Small intestine (tissue), 7 donors: ENCODE measurements around the gene SLC7A7. TPM values are rescaled to one million over a fixed set of nuclear protein-coding genes. Genes with fewer than 3 reads are reported as not detected.
A peak's percentile ranks its signal among the peaks of the same experiment; 100 is the strongest.

Source experiments
- DNase-seq, 2 donors: peaks; one replicate each; pipeline versions ENCODE4 v3.0.0 to v3.0.0-alpha.2; 2013
- FAIRE-seq: peaks from 2 replicates; lab custom pipeline; 2012; peaks lifted over from hg19 to GRCh38; lab: Jason Lieb, UNC
- H3K27ac ChIP-seq, 3 donors: one replicate each; pipeline ENCODE4 v1.5.1; 2013; ENCODE audit warnings: low read length in 2 of 3, mild to moderate bottlenecking in 2 of 3, control low read depth in 1 of 3, inconsistent platforms in 1 of 3, low read depth in 1 of 3, moderate library complexity in 1 of 3
- H3K27me3 ChIP-seq, 3 donors: one replicate each; pipeline ENCODE4 v1.6.1; 2013; ENCODE audit warnings: low read length in 3 of 3, inconsistent platforms in 1 of 3; ENCODE audit not compliant: control insufficient read depth in 3 of 3, insufficient read depth in 3 of 3
- H3K36me3 ChIP-seq, 3 donors: one replicate each; pipeline ENCODE4 v1.6.1; 2013; ENCODE audit warnings: low read length in 3 of 3, inconsistent platforms in 1 of 3, low read depth in 1 of 3, mild to moderate bottlenecking in 1 of 3, moderate library complexity in 1 of 3; ENCODE audit not compliant: control insufficient read depth in 3 of 3, insufficient read depth in 2 of 3
- H3K4me1 ChIP-seq, 3 donors: one replicate each; pipeline ENCODE4 v1.6.1; 2013; ENCODE audit warnings: low read length in 2 of 3, inconsistent platforms in 1 of 3, low read depth in 1 of 3, mild to moderate bottlenecking in 1 of 3, moderate library complexity in 1 of 3; ENCODE audit not compliant: control insufficient read depth in 3 of 3, insufficient read depth in 2 of 3
- H3K4me3 ChIP-seq, 3 donors: one replicate each; pipeline ENCODE4 v1.5.1; 2013; ENCODE audit warnings: low read length in 3 of 3, control low read depth in 1 of 3, inconsistent platforms in 1 of 3, low read depth in 1 of 3, mild to moderate bottlenecking in 1 of 3, moderate library complexity in 1 of 3
- H3K9me3 ChIP-seq, 2 donors: one replicate each; pipeline ENCODE4 v1.6.1; 2013; ENCODE audit warnings: low read depth in 1 of 2, low read length in 1 of 2; ENCODE audit not compliant: control insufficient read depth in 2 of 2, insufficient read depth in 1 of 2
- WGBS, 3 donors: extraction: QIAGEN DNeasy Blood & Tissue Kit; methylation state at CpG; one replicate each; pipeline ENCODE4 v1.1.7; 2013; 5-methylcytosine and 5-hydroxymethylcytosine counted together
- polyA plus RNA-seq, 4 donors: library from polyadenylated mRNA; stranded (reverse) in 3 of 4; unstranded in 1 of 4; fragments of 200-250 nt in 3 of 4; fragments of 120-200 nt in 1 of 4; gene quantifications; one replicate each; pipeline versions ENCODE4 v1.2.1 to v1.2.3, GENCODE V29; 2013
- donor health status: healthy with polysubstance abuse.
- donor health status: control.
- donor health status: control.
- donor health status: Bipolar disorder and iron deficiency.
- donor health status: healthy.

The SLC7A7 gene
- polyA plus RNA-seq, 4 donors: 52.9 to 697 (median 287) TPM

DNA sequence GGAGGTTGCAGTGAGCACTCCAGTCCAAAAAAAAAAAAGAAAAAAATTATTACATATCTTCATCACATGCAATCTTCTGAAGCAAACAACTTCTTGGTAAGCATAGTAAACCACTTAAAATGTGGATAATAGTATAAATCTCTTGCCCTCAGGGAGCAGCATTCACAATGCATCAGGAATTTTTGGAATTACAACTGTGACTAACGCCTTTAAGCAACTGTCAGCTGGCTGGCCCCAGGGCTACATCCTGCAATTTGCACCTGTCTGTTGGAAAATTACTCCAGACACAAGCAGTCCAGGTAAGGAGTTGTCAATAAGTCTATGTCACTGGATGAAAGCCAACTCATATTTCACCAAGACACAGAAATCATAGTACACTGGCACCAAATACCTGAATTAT lies 5.5 kb upstream of the SLC7A7 start:
- Histone ChIP-seq H3K36me3 (no peaks in the 10 kb centered on the region), H3K27ac (peak overlapping the region; percentile 96 to 100 (median 96)), H3K27me3 (no peaks in the 10 kb centered on the region), H3K4me1 (peaks cover 3 to 78% (median 3%) of the 10 kb centered on the region in 3 donors), H3K4me3 (peak overlapping the region in 1 of 3 donors; percentile 38), H3K9me3 (no peaks in the 10 kb centered on the region)
- DNase-seq (no peak), FAIRE-seq (no peak)
- WGBS, 3 donors: 17 to 69% (median 37%) methylated on average over 1 of the region's 1 CpG

DNA sequence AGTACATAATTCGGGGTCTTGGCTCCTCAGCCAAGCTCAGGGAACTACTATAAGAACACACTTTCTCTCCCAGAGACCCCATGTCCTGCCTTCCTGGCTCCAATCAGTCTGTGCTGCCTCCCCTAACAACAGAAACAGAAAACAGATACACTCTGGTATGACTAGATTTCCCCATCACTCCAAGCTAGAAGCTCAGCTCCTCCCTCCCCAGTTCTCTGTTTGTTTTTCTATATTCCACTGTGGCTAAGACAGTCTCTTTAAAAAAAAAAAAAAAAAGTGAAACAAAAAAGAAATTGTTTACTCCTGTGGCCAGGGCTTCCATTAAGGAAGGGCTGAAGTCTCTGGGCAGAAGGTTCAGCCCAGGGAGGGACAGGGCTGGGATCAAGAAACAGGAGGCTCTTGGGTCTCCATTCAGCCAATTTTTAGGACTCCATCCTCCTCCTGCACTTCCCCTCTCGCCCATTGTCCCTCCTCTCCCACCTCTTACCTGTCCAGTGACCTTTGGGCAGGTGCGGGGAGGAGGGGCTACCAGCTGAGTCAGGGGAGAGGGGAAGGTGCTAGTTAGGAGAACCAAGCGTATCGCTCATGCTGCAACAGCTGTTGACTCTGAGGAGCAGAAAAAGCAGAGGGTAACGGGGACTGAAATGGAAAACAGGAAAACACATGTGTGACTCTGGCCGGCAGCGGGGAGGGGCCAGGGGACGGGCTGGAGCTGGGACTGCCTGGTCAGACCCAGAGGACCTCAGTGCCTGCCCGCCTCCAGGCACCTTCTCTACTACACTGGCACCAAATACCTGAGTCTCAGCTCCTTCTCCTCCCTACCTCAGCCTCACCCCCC lies 4.1 kb upstream of the SLC7A7 start:
- Histone ChIP-seq H3K27me3 (no peaks in the 10 kb centered on the region), H3K4me3 (peak overlapping the region in 2 of 3 donors; percentile 4 to 20), H3K27ac (peak overlapping the region; percentile 65 to 96 (median 91)), H3K4me1 (peaks cover 3 to 75% (median 3%) of the 10 kb centered on the region in 3 donors), H3K9me3 (no peaks in the 10 kb centered on the region), H3K36me3 (no peaks in the 10 kb centered on the region)
- FAIRE-seq (no peak), DNase-seq (peak; percentile 66 to 68)
- WGBS, 3 donors: 13 to 19% (median 15%) methylated on average over 10 of the region's 10 CpGs

DNA sequence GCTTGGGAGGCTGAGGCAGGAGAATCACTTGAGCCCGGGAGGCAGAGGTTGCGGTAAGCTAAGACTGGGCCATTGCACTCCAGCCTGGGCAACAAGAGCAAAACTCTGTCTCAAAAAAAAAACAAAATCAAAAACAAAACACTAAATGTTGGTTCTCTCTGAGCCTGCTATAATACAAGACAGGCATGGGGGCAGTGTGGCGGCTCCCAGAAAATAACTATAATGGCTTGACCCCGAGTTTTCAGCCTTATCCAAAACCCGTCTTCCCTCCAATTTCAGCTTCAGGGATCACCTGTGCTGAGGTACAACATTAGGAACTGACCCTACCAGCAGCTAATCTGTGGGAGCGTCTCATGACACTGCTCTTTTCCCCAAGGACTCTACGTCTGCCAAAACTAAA lies 862 bp downstream of the SLC7A7 start:
- H3K27me3 ChIP-seq: no peaks in the 10 kb centered on the region
- peak overlapping the region; percentile 82 to 87 (median 84) for H3K27ac ChIP-seq
- peaks cover 0 to 36% (median 3%) of the 10 kb centered on the region in 3 donors for H3K4me1 ChIP-seq
- H3K4me3 ChIP-seq: peak overlapping the region in 2 of 3 donors; percentile 57 to 83
- H3K9me3 ChIP-seq: no peaks in the 10 kb centered on the region
- 65 to 83% (median 79%) methylated on average over 7 of the region's 7 CpGs for WGBS, 3 donors
- H3K36me3 ChIP-seq: peaks cover 0 to 22% (median 2%) of the 10 kb centered on the region in 3 donors
- no peak for FAIRE-seq
- no peak for DNase-seq

DNA sequence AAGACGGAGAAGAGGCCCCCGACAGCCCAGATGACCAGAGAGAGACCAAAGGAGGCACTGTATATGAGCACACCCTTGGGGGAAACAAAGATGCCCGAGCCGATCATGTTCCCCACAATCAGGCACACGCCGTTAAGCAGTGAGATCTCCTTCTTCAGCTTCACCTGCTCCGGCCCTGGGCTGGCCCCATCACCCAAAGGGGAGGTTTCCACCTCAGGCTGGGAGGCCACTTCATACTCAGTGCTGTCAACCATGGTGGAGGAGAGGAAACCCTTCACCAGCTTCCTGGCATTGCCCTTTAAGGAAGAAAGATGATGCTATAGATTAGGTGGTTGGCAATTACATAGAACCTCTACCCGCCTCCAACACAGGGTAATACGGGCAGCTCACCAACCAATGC lies 2.1 kb downstream of the SLC7A7 start:
- no peaks in the 10 kb centered on the region for H3K9me3 ChIP-seq
- FAIRE-seq: no peak

DNA sequence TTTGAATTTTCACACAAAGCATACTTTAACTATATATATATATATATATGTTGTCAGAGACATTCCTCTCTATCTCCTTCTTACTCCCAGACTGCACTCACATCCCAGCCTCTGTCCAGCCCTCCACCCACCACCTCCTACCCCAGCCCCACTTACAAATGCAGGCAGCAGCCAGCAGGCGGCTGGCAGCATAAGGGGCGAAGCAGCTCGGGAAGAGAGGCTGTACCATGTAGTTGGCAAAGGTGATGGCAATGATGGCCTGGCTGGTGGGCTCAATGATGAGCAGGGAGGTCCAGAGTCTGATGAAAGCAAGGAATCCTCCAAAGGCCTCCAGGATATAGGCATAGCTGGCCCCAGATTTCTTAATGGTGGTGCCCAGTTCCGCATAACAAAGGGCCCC lies 2.5 kb downstream of the SLC7A7 start:
- Histone ChIP-seq H3K27ac (peak overlapping the region in 1 of 3 donors; percentile 52), H3K4me3 (peak overlapping the region in 2 of 3 donors; percentile 37 to 45), H3K4me1 (peaks cover 0 to 33% (median 0%) of the 10 kb centered on the region in 3 donors), H3K9me3 (no peaks in the 10 kb centered on the region), H3K36me3 (peaks cover 0 to 29% (median 2%) of the 10 kb centered on the region in 3 donors), H3K27me3 (no peaks in the 10 kb centered on the region)
- no peak for FAIRE-seq
- WGBS, 3 donors: 91 to 93% (median 91%) methylated on average over 4 of the region's 4 CpGs
- DNase-seq: no peak

More for the DNA sequence above, 2.1 kb downstream of the SLC7A7 start:
- Histone ChIP-seq H3K4me3 (peak overlapping the region in 2 of 3 donors; percentile 37 to 45), H3K4me1 (peaks cover 0 to 33% (median 0%) of the 10 kb centered on the region in 3 donors), H3K36me3 (peaks cover 0 to 26% (median 2%) of the 10 kb centered on the region in 3 donors), H3K27me3 (no peaks in the 10 kb centered on the region), H3K27ac (peak overlapping the region in 1 of 3 donors; percentile 52)
- DNase-seq: no peak
- 86 to 90% (median 89%) methylated on average over 9 of the region's 9 CpGs for WGBS, 3 donors

DNA sequence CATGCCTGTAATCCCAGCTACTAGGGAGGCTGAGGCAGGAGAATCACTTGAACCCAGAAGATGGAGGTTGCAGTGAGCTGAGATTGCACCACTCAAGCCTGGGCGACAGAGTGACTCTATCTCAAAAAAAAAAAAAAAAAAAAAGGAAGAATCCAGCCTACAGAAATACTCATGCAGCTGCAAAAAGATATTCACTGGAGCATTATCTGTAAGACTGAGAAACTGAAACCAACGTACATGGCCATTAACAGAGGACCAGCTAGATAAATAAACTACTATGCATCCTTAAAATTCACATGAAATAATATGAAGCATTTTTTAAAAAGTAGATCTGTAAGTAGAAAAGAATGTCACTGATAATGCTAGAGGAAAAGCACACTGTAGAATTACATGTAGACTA lies 3.5 kb downstream of the SLC7A7 start:
- WGBS, 3 donors: 20 to 47% (median 42%) methylated on average over 2 of the region's 2 CpGs
- Histone ChIP-seq H3K27me3 (no peaks in the 10 kb centered on the region), H3K9me3 (no peaks in the 10 kb centered on the region), H3K36me3 (peaks cover 0 to 32% (median 2%) of the 10 kb centered on the region in 3 donors), H3K27ac (no peak overlapping the region), H3K4me1 (peaks cover 0 to 32% (median 0%) of the 10 kb centered on the region in 3 donors), H3K4me3 (peak overlapping the region in 2 of 3 donors; percentile 16 to 22)
- DNase-seq (no peak), FAIRE-seq (no peak)

DNA sequence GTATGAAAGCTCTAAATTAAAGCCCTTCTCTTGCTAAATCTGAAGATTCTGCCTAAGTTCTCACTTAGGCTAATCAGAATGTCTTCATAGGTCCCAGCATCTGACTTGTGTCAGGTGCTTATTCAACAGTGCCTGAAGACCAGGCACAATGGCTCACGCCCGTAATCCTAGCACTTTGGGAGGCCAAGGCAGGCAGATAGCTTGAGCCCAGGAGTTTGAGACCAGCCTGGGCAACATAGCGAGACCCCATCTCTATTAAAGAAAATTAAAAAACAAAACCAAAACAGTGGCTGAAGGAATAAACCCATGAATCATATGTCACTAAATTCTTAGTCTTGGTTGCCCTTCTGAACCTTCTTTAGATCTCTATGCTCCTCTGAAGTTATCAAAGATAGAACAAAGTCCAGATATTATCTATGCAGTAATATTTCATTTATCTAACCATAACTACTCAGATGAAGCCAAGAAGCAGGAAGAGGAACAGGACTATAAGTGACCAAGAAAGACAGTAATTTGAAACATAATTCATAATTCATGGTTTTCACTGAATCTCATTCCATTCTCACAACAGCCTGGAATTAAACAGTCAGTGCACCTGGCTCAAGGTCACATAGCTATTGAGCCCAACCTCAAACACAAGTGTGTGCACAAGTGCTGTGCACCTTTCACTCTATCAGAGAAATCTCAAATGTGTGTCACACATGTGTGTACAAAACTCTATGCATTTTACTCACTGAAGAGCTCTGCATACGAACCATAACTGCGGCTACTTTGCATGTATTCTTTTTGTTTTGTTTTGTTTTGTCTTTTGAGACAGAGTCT lies 6.6 kb downstream of the SLC7A7 start:
- Histone ChIP-seq H3K4me1 (peaks cover 0 to 20% (median 0%) of the 10 kb centered on the region in 3 donors), H3K27me3 (no peaks in the 10 kb centered on the region), H3K4me3 (peak overlapping the region in 2 of 3 donors; percentile 20 to 24), H3K27ac (peak overlapping the region; percentile 75 to 86 (median 79)), H3K36me3 (peaks cover 0 to 40% (median 2%) of the 10 kb centered on the region in 3 donors), H3K9me3 (no peaks in the 10 kb centered on the region)
- WGBS, 3 donors: 44 to 74% (median 58%) methylated on average over 5 of the region's 5 CpGs
- DNase-seq (peak; percentile 66 to 89), FAIRE-seq (no peak)
